Measurements from ENCODE around the gene SAPCD2. TPM values are rescaled to one million over a fixed set of nuclear protein-coding genes. Genes with fewer than 3 reads are reported as not detected.

The SAPCD2 gene
- total and polyA plus RNA-seq, 9 of the 15 experiments (the other 6 are each of a cell fraction or from before 2014, with no cell fraction given): 3.4 to 91.8 (median 18.8) TPM

GRCh38 chr9:137044502-137045177 lies 25.7 kb downstream of the SAPCD2 start:
- Histone ChIP-seq H3K36me3 (ENCODE audit: control insufficient read depth, insufficient read depth, low read length) (no peaks in the 10 kb centered on the region), H3K4me1 (replicated peaks in 1 of 2; ENCODE audit: control insufficient read depth in 2 of 2, insufficient read depth in 2 of 2, low read length in 2 of 2) (peaks cover 1 to 78% of the 10 kb centered on the region in 2 experiments; a peak in 4 of 5 replicates), H3K4me3 (no peak overlapping the region), H2AFZ (ENCODE audit: low read depth, low read length) (no peak overlapping the region), H3K4me2 (ENCODE audit: insufficient read depth, low read length) (no peak overlapping the region), H3K9me1 (ENCODE audit: control insufficient read depth, insufficient read depth, low read length) (peaks cover 2% of the 10 kb centered on the region), H4K20me1 (replicated peaks; ENCODE audit: control insufficient read depth, insufficient read depth, low read length) (peaks cover 34% of the 10 kb centered on the region), H3K9ac (ENCODE audit: insufficient read depth in 1 of 2, low read depth in 2 of 2, low read length in 2 of 2) (peak overlapping the region in 1 of 2 experiments; percentile 17; a peak in 1 of 4 replicates), H3K27ac (ENCODE audit: extremely low read depth, low read depth, low read length) (no peak overlapping the region), H3K27me3 (ENCODE audit: control insufficient read depth in 2 of 2, insufficient read depth in 2 of 2, low read length in 2 of 2) (peaks cover 7 to 51% of the 10 kb centered on the region in 2 experiments; a peak in 4 of 5 replicates), H3K79me2 (ENCODE audit: control insufficient read depth, insufficient read depth, low read length) (no peaks in the 10 kb centered on the region), H3K9me3 (replicated peaks; ENCODE audit: control insufficient read depth, insufficient read depth, low read depth, low read length) (no peaks in the 10 kb centered on the region)
- ATAC-seq: no peak
- CTCF ChIA-PET (ENCODE audit: low intra/inter-chr PET ratio): interaction anchor here (0.8 to 1.5 kb wide), 2 partner anchors 15 to 182 kb away, joined by 3 read pairs; partner anchors contain the start of gene RNF224
- WGBS (ENCODE audit: insufficient coverage, low coverage, missing lambda C conversion rate): 7% methylated on average over 14 of the region's 18 CpGs
- no peak for DNase-seq (ENCODE audit: extremely low read depth in 1 of 4, low spot score in 3 of 4)
- intact Hi-C loops (cut with micrococcal nuclease): no loop called here
- in situ Hi-C loops (cut with MboI): no loop called here
- no peak for FAIRE-seq
- no TSS peak for BruUV-seq (replicated peaks)
- TF ChIP-seq, protein P1, sequence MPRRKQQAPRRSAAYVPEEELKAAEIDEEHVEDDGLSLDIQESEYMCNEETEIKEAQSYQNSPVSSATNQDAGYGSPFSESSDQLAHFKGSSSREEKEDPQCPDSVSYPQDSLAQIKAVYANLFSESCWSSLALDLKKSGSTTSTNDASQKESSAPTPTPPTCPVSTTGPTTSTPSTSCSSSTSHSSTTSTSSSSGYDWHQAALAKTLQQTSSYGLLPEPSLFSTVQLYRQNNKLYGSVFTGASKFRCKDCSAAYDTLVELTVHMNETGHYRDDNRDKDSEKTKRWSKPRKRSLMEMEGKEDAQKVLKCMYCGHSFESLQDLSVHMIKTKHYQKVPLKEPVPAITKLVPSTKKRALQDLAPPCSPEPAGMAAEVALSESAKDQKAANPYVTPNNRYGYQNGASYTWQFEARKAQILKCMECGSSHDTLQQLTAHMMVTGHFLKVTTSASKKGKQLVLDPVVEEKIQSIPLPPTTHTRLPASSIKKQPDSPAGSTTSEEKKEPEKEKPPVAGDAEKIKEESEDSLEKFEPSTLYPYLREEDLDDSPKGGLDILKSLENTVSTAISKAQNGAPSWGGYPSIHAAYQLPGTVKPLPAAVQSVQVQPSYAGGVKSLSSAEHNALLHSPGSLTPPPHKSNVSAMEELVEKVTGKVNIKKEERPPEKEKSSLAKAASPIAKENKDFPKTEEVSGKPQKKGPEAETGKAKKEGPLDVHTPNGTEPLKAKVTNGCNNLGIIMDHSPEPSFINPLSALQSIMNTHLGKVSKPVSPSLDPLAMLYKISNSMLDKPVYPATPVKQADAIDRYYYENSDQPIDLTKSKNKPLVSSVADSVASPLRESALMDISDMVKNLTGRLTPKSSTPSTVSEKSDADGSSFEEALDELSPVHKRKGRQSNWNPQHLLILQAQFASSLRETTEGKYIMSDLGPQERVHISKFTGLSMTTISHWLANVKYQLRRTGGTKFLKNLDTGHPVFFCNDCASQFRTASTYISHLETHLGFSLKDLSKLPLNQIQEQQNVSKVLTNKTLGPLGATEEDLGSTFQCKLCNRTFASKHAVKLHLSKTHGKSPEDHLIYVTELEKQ (CRISPR knock-in tag; IDR thresholded peaks at IDR 0.05): no peak
- TF ChIP-seq SAP30 (IDR thresholded peaks at IDR 0.05; ENCODE audit: borderline replicate concordance, insufficient read depth, low read depth, low read length, poor library complexity, severe bottlenecking): peak; percentile 3
- POLR2A ChIA-PET: interaction anchor here (0.7 to 1.0 kb wide), 2 partner anchors 9 to 132 kb away, joined by 3 to 4 read pairs; no protein-coding TSS in a partner anchor

All from K562 (cell line).